Measurements from ENCODE around the gene DISC1. TPM values are rescaled to one million over a fixed set of nuclear protein-coding genes. Genes with fewer than 3 reads are reported as not detected.

The DISC1 gene
- total RNA-seq, 1 experiment from 2014 or later: 0.36 TPM

- no peak for TF ChIP-seq TCF7L2 (IDR thresholded peaks at IDR 0.05; ENCODE audit: low read depth, low read length)
- TF ChIP-seq REST (IDR thresholded peaks at IDR 0.05; ENCODE audit: insufficient read depth in 1 of 2, low read depth in 2 of 2, low read length in 1 of 2): no peak
- no peak for TF ChIP-seq CTCF (IDR thresholded peaks at IDR 0.05)
- no peak for TF ChIP-seq SIN3A (IDR thresholded peaks at IDR 0.05; ENCODE audit: borderline replicate concordance, insufficient read depth, low read depth, low read length)
- TF ChIP-seq POLR2AphosphoS5 (IDR thresholded peaks at IDR 0.05; ENCODE audit: low read depth, low read length): no peak
- intact Hi-C loops (cut with micrococcal nuclease; ENCODE audit: unreplicated experiment): no loop called here
- H3K4me1 ChIP-seq (ENCODE audit: control insufficient read depth, insufficient read depth, low read length): no peaks in the 10 kb centered on the region
- no peak overlapping the region for H3K27ac ChIP-seq (ENCODE audit: low read length)
- DNase-seq (ENCODE audit: low read depth, low spot score): no peak
- in situ Hi-C loops (cut with HindIII; ENCODE audit: low pct_unique_long_range_greater_than_20kb, low sequenced_read_pairs): no loop called here
- CTCF ChIA-PET: interaction anchor here (0.6 kb wide), 1 partner anchor 139 kb away, joined by 5 read pairs; no protein-coding TSS in a partner anchor
- no peaks in the 10 kb centered on the region for H3K27me3 ChIP-seq (ENCODE audit: control insufficient read depth, insufficient read depth, low read length)
- no peak for ATAC-seq
- BruUV-seq (replicated peaks): no TSS peak
- POLR2A ChIA-PET: no interaction called here
- H3K36me3 ChIP-seq (ENCODE audit: control insufficient read depth, insufficient read depth, low read length): no peaks in the 10 kb centered on the region
- H3K4me3 ChIP-seq (ENCODE audit: low read depth in 2 of 2, low read length in 2 of 2): no peak overlapping the region
- H3K9me3 ChIP-seq (ENCODE audit: control insufficient read depth, insufficient read depth, low read depth, low read length): no peaks in the 10 kb centered on the region
Measured at GRCh38 chr1:232036181-232036933, 409.8 kb downstream of the DISC1 start.

GRCh38 chr1:232037774-232038388, 411.3 kb downstream of the DISC1 start:
- no peak for TF ChIP-seq REST (IDR thresholded peaks at IDR 0.05; ENCODE audit: insufficient read depth in 1 of 2, low read depth in 2 of 2, low read length in 1 of 2)
- no peak for TF ChIP-seq TCF7L2 (IDR thresholded peaks at IDR 0.05; ENCODE audit: low read depth, low read length)
- no peak for TF ChIP-seq SIN3A (IDR thresholded peaks at IDR 0.05; ENCODE audit: borderline replicate concordance, insufficient read depth, low read depth, low read length)
- TF ChIP-seq POLR2AphosphoS5 (IDR thresholded peaks at IDR 0.05; ENCODE audit: low read depth, low read length): no peak
- TF ChIP-seq CTCF (IDR thresholded peaks at IDR 0.05): no peak
- Histone ChIP-seq H3K4me1 (ENCODE audit: control insufficient read depth, insufficient read depth, low read length) (no peaks in the 10 kb centered on the region), H3K27me3 (ENCODE audit: control insufficient read depth, insufficient read depth, low read length) (no peaks in the 10 kb centered on the region), H3K36me3 (ENCODE audit: control insufficient read depth, insufficient read depth, low read length) (no peaks in the 10 kb centered on the region), H3K4me3 (ENCODE audit: low read depth in 2 of 2, low read length in 2 of 2) (no peak overlapping the region), H3K27ac (ENCODE audit: low read length) (no peak overlapping the region), H3K9me3 (ENCODE audit: control insufficient read depth, insufficient read depth, low read depth, low read length) (no peaks in the 10 kb centered on the region)
- ChIA-PET POLR2A (no interaction called here), CTCF (no interaction called here)
- BruUV-seq (replicated peaks): no TSS peak
- no peak for ATAC-seq
- in situ Hi-C loops (cut with HindIII; ENCODE audit: low pct_unique_long_range_greater_than_20kb, low sequenced_read_pairs): no loop called here
- intact Hi-C loops (cut with micrococcal nuclease; ENCODE audit: unreplicated experiment): no loop called here
- DNase-seq (ENCODE audit: low read depth, low spot score): no peak
